Measurements from ENCODE around the gene TAF5L. TPM values are rescaled to one million over a fixed set of nuclear protein-coding genes. Genes with fewer than 3 reads are reported as not detected.

The TAF5L gene
- total and polyA plus RNA-seq, 10 of the 15 experiments (the other 5 are each of a cell fraction or from before 2014, with no cell fraction given), result 1.1 to 26.2 (median 19.1) TPM

- ChIA-PET RAD21 (ENCODE audit: unreplicated experiment) (no interaction called here), SMC1A (ENCODE audit: uncharacterized antibody, unreplicated experiment) (no interaction called here), POLR2A (no interaction called here), CTCF (interaction anchor here (1.4 to 1.5 kb wide), 2 partner anchors 456 to 648 kb away, joined by 3 to 4 read pairs; no protein-coding TSS in a partner anchor)
- intact Hi-C loops (cut with micrococcal nuclease; ENCODE audit: unreplicated experiment) (loop anchor here (10.0 kb wide), 1 partner anchor 178 kb away; no protein-coding TSS in a partner anchor), in situ Hi-C loops (cut with MboI) (no loop called here)
- Histone ChIP-seq H3K27ac (ENCODE audit: control insufficient read depth, insufficient read depth) (no peak overlapping the region), H3K79me2 (ENCODE audit: control insufficient read depth, insufficient read depth, low read length) (no peaks in the 10 kb centered on the region), H3K4me1 (ENCODE audit: control insufficient read depth, insufficient read depth, low read length) (peaks cover 15% of the 10 kb centered on the region), H4K20me1 (ENCODE audit: control insufficient read depth, insufficient read depth) (no peaks in the 10 kb centered on the region), H2AFZ (ENCODE audit: control insufficient read depth, low read depth, low read length) (no peak overlapping the region), H3K27me3 (replicated peaks in 1 of 2; ENCODE audit: control insufficient read depth in 2 of 2, insufficient read depth in 2 of 2, low read length in 1 of 2) (no peaks in the 10 kb centered on the region), H3K4me3 (no peak overlapping the region), H3K9me3 (replicated peaks; ENCODE audit: control insufficient read depth, insufficient read depth, low read length) (no peaks in the 10 kb centered on the region; the same call in 2 of the 3 replicates), H3K36me3 (ENCODE audit: control insufficient read depth in 2 of 2, insufficient read depth in 2 of 2, low read length in 1 of 2) (peaks cover 0 to 5% of the 10 kb centered on the region in 2 experiments; a peak in 2 of 4 replicates), H3K4me2 (ENCODE audit: control insufficient read depth, insufficient read depth) (no peak overlapping the region), H3K9ac (ENCODE audit: control insufficient read depth, insufficient read depth, low read length) (no peak overlapping the region)
- FAIRE-seq (no peak), DNase-seq (ENCODE audit: low read depth, low spot score) (no peak), ATAC-seq (no peak)
- BruUV-seq (replicated peaks), result no TSS peak
- TF ChIP-seq CBX3 (IDR thresholded peaks at IDR 0.05; ENCODE audit: borderline replicate concordance, low read depth) (no peak), MTA3 (IDR thresholded peaks at IDR 0.05; ENCODE audit: borderline replicate concordance, low read length) (no peak), ZNF24 (IDR thresholded peaks at IDR 0.05) (no peak), CREM (IDR thresholded peaks at IDR 0.05; ENCODE audit: low read depth) (no peak), NR2C1 (IDR thresholded peaks at IDR 0.05) (no peak), TBL1XR1 (IDR thresholded peaks at IDR 0.05; ENCODE audit: low read depth, low read length) (no peak), HDAC2 (IDR thresholded peaks at IDR 0.05) (no peak), USF2 (IDR thresholded peaks at IDR 0.05; ENCODE audit: borderline replicate concordance, low read depth, low read length) (no peak), CHD2 (IDR thresholded peaks at IDR 0.05; ENCODE audit: borderline replicate concordance, low read depth, low read length) (no peak), POU2F2 (IDR thresholded peaks at IDR 0.05; ENCODE audit: borderline replicate concordance, low read depth, low read length) (no peak), KAT2A (conservative IDR thresholded peaks at IDR 0.05; ENCODE audit: control insufficient read depth, low read depth, low read length) (no peak), MYC (IDR thresholded peaks at IDR 0.05; ENCODE audit: insufficient read depth, insufficient read length, insufficient replicate concordance, low read length, severe bottlenecking) (no peak)
- 100% methylated on average over 4 of the region's 4 CpGs for WGBS (ENCODE audit: insufficient coverage, insufficient replicate concordance, low lambda C conversion rate, missing lambda C conversion rate)
These were observed 40.7 kb upstream of the TAF5L start for GRCh38 chr1:229666585-229666984.

Measured in GM12878 (cell line).